DOHH2 (cell line): ENCODE results near the gene MED27.

ENCODE experiments used
- EZH2phosphoT487 ChIP-seq: fragments of 200-600 bp; sonication (generic); IDR thresholded peaks from 2 replicates; pipeline ENCODE4 v1.6.1; 2017; ENCODE audit warnings: borderline replicate concordance, mild to moderate bottlenecking, antibody characterized with exemption, low read length, moderate library complexity, mixed read lengths
- TF ChIP-seq, protein P1 (sequence below): fragments of 200-600 bp; sonication (generic); IDR thresholded peaks from one replicate; pipeline ENCODE4 v1.5.1; 2014; ENCODE audit warnings: antibody characterized with exemption, mild to moderate bottlenecking, low read depth, low read length; ENCODE audit not compliant: poor library complexity, severe bottlenecking

DNA sequence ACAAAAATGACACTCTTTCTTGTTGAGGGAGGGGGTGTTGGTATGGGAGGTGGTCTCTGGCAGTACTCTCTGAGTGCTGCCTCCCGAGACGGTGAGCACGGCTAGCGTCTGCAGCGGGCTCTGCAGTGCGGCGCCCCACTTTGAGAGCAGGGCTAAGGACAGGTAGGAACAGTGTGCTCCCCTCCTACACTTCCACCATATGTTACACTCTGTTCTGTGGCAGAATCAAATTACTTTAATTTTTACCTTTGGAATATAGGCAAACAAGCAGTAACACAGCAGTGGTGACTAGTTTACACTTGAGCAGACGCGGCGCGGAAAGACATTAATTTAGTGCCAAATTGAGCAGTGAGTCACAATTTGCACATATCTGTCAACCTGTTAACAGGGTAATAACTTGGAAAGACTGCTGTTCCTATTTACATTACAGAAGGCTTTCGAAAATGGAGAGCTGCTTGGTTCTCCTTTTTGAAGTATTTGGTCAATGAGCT lies 136.3 kb downstream of the MED27 start:
- TF ChIP-seq, protein P1, sequence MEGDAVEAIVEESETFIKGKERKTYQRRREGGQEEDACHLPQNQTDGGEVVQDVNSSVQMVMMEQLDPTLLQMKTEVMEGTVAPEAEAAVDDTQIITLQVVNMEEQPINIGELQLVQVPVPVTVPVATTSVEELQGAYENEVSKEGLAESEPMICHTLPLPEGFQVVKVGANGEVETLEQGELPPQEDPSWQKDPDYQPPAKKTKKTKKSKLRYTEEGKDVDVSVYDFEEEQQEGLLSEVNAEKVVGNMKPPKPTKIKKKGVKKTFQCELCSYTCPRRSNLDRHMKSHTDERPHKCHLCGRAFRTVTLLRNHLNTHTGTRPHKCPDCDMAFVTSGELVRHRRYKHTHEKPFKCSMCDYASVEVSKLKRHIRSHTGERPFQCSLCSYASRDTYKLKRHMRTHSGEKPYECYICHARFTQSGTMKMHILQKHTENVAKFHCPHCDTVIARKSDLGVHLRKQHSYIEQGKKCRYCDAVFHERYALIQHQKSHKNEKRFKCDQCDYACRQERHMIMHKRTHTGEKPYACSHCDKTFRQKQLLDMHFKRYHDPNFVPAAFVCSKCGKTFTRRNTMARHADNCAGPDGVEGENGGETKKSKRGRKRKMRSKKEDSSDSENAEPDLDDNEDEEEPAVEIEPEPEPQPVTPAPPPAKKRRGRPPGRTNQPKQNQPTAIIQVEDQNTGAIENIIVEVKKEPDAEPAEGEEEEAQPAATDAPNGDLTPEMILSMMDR: no peak
- no peak for TF ChIP-seq EZH2phosphoT487
